RWPE2 (cell line): ENCODE measurements around the gene MACROD2.

Experiments
- ATAC-seq: fragments of 200-7000 bp; cut with Tn5 transposase; 3 replicates; pipeline ENCODE4 v1.9.1; 2021; ENCODE audit warnings: low read depth
- DNase-seq: peaks from one replicate; pipeline ENCODE4 v3.0.0-alpha.2; 2020; ENCODE audit warnings: low spot score
- H3K27ac ChIP-seq: fragments of 450-650 bp; 2 replicates; pipeline ENCODE4 v1.5.1; 2017; ENCODE audit warnings: mild to moderate bottlenecking; ENCODE audit not compliant: poor library complexity, severe bottlenecking
- H3K27me3 ChIP-seq: fragments of 250-450 bp; sonication (Bioruptor Pico); 2 replicates; pipeline ENCODE4 v1.5.1; 2021; ENCODE audit warnings: mild to moderate bottlenecking, moderate library complexity; ENCODE audit not compliant: insufficient read depth, poor library complexity, severe bottlenecking
- H3K36me3 ChIP-seq: fragments of 250-450 bp; sonication (Bioruptor Pico); 2 replicates; pipeline ENCODE4 v1.5.1; 2020; ENCODE audit warnings: low read depth, mild to moderate bottlenecking, moderate library complexity
- H3K4me1 ChIP-seq: fragments of 250-450 bp; sonication (Bioruptor Pico); 2 replicates; pipeline ENCODE4 v1.5.1; 2021; ENCODE audit warnings: mild to moderate bottlenecking, moderate library complexity; ENCODE audit not compliant: insufficient read depth, poor library complexity, severe bottlenecking
- H3K4me3 ChIP-seq: fragments of 250-450 bp; sonication (Bioruptor Pico); 2 replicates; pipeline ENCODE4 v1.5.1; 2021; ENCODE audit warnings: mild to moderate bottlenecking, moderate library complexity; ENCODE audit not compliant: severe bottlenecking
- H3K9me3 ChIP-seq: fragments of 250-450 bp; sonication (Bioruptor Pico); 2 replicates; pipeline ENCODE4 v1.5.1; 2021; ENCODE audit warnings: mild to moderate bottlenecking, moderate library complexity; ENCODE audit not compliant: severe bottlenecking
- CTCF ChIP-seq: fragments of 450-650 bp; IDR thresholded peaks from one replicate; pipeline ENCODE4 v1.5.1; 2017; ENCODE audit warnings: mild to moderate bottlenecking, moderate library complexity; ENCODE audit not compliant: poor library complexity, severe bottlenecking

The MACROD2 gene

GRCh38 chr20:15141861-15142260, 1146.5 kb downstream of the MACROD2 start:
- TF ChIP-seq CTCF = no peak
- no peaks in the 10 kb centered on the region for H3K27me3 ChIP-seq
- no peak overlapping the region for H3K27ac ChIP-seq
- no peaks in the 10 kb centered on the region for H3K4me1 ChIP-seq
- no peak for DNase-seq
- no peaks in the 10 kb centered on the region for H3K9me3 ChIP-seq
- H3K4me3 ChIP-seq = no peak overlapping the region
- ATAC-seq = no peak
- H3K36me3 ChIP-seq = no peaks in the 10 kb centered on the region

- no peak overlapping the region for H3K4me3 ChIP-seq
- no peaks in the 10 kb centered on the region for H3K4me1 ChIP-seq
- ATAC-seq (no peak), DNase-seq (no peak)
- no peaks in the 10 kb centered on the region for H3K27me3 ChIP-seq
- H3K36me3 ChIP-seq = no peaks in the 10 kb centered on the region
- H3K9me3 ChIP-seq = no peaks in the 10 kb centered on the region
- no peak overlapping the region for H3K27ac ChIP-seq
- TF ChIP-seq CTCF = no peak
Observed at GRCh38 chr20:15143478-15143877, 1148.2 kb downstream of the MACROD2 start.

GRCh38 chr20:15144916-15145315, 1149.6 kb downstream of the MACROD2 start:
- DNase-seq (no peak), ATAC-seq (no peak)
- no peak for TF ChIP-seq CTCF
- Histone ChIP-seq H3K4me1 (no peaks in the 10 kb centered on the region), H3K27me3 (no peaks in the 10 kb centered on the region), H3K27ac (no peak overlapping the region), H3K4me3 (no peak overlapping the region), H3K9me3 (no peaks in the 10 kb centered on the region), H3K36me3 (no peaks in the 10 kb centered on the region)

GRCh38 chr20:15146948-15147347, 1151.6 kb downstream of the MACROD2 start:
- TF ChIP-seq CTCF = no peak
- DNase-seq = no peak
- no peak overlapping the region for H3K27ac ChIP-seq

GRCh38 chr20:15154070-15154469, 1158.8 kb downstream of the MACROD2 start:
- no peaks in the 10 kb centered on the region for H3K9me3 ChIP-seq
- peak; percentile 77 for ATAC-seq
- no peak for DNase-seq
- H3K4me3 ChIP-seq = no peak overlapping the region
- no peaks in the 10 kb centered on the region for H3K27me3 ChIP-seq
- no peak overlapping the region for H3K27ac ChIP-seq
- peaks cover 16% of the 10 kb centered on the region for H3K4me1 ChIP-seq
- no peaks in the 10 kb centered on the region for H3K36me3 ChIP-seq
- TF ChIP-seq CTCF = no peak

More at GRCh38 chr20:15146948-15147347, 1151.6 kb downstream of the MACROD2 start:
- Histone ChIP-seq H3K27me3 (no peaks in the 10 kb centered on the region), H3K36me3 (no peaks in the 10 kb centered on the region), H3K4me1 (no peaks in the 10 kb centered on the region), H3K9me3 (no peaks in the 10 kb centered on the region), H3K4me3 (no peak overlapping the region)
- no peak for ATAC-seq
